Esophagus muscularis mucosa (tissue), 4 donors: ENCODE data around the gene TWNK. TPM values are rescaled to one million over a fixed set of nuclear protein-coding genes. Genes with fewer than 3 reads are reported as not detected.

ENCODE experiments used
- DNase-seq: peaks from one replicate; pipeline ENCODE4 v3.0.0-alpha.2; 2017; ENCODE audit errors: extremely low spot score
- H3K27ac ChIP-seq, 4 donors: fragments of 200-600 bp; sonication (generic); replicated peaks in 1 of 4; 1 replicate in 3 of 4; 2 replicates in 1 of 4; pipeline ENCODE4 v1.5.1; 2016 to 2019; ENCODE audit warnings: mild to moderate bottlenecking in 1 of 4
- H3K27me3 ChIP-seq, 4 donors: fragments of 200-600 bp; sonication (generic); one replicate each; pipeline versions ENCODE4 v1.5.1 to v1.6.0; 2016 to 2019
- H3K36me3 ChIP-seq, 4 donors: fragments of 200-600 bp; sonication (generic); one replicate each; pipeline ENCODE4 v1.5.1; 2016 to 2019
- H3K4me1 ChIP-seq, 4 donors: fragments of 200-600 bp; sonication (generic); one replicate each; pipeline ENCODE4 v1.5.1; 2016 to 2019
- H3K4me3 ChIP-seq, 4 donors: fragments of 200-600 bp; sonication (generic); 1 replicate in 2 of 4; 2 replicates in 2 of 4; pipeline ENCODE4 v1.5.1; 2016 to 2019; ENCODE audit warnings: mild to moderate bottlenecking in 4 of 4, moderate library complexity in 1 of 4
- H3K9me3 ChIP-seq, 4 donors: fragments of 200-600 bp; sonication (generic); 1 replicate in 3 of 4; 2 replicates in 1 of 4; pipeline ENCODE4 v1.5.1; 2016 to 2019
- EP300 ChIP-seq: sonication (generic); formaldehyde crosslinking; IDR thresholded peaks from one replicate; pipeline ENCODE4 v1.6.1; 2017; ENCODE audit warnings: antibody characterized with exemption
- POLR2A ChIP-seq: fragments of 450-650 bp; IDR thresholded peaks from one replicate; pipeline ENCODE4 v1.6.1; 2017; ENCODE audit warnings: antibody characterized with exemption, moderate library complexity, mild to moderate bottlenecking, low read depth
- POLR2AphosphoS5 ChIP-seq, 2 donors: sonication (generic); formaldehyde crosslinking; IDR thresholded peaks; one replicate each; pipeline ENCODE4 v1.6.1; 2017; ENCODE audit warnings: antibody characterized with exemption in 2 of 2
- WGBS: methylation state at CpG from one replicate; pipeline ENCODE4 v1.1.5; 2018; 5-methylcytosine and 5-hydroxymethylcytosine counted together
- intact Hi-C: fragments of 100-400 bp; cut with DNase I; formaldehyde crosslinking; loops from one replicate; pipeline ENCODE4 v1.15.1; 2023
- total RNA-seq, 4 donors: library from RNA; depleted of rRNA; stranded (reverse); fragments of >200 nt; gene quantifications; one replicate each; pipeline versions ENCODE4 v1.1.0 to v1.2.1, GENCODE V29; 2016
- TF ChIP-seq, protein P1 (sequence below), 3 experiments: fragments of 200-600 bp in 2 of 3; fragments of 450-650 bp in 1 of 3; sonication (generic) in 2 of 3; IDR thresholded peaks; one replicate each; pipeline ENCODE4 v1.5.1; 2017 to 2019; ENCODE audit warnings: antibody characterized with exemption in 3 of 3, mild to moderate bottlenecking in 2 of 3, moderate library complexity in 1 of 3

The TWNK gene
- total RNA-seq, 4 donors from 2014 or later, result 3.7 to 11.1 (median 9.0) TPM

- peaks cover 50 to 77% (median 64%) of the 10 kb centered on the region in 4 donors for H3K4me1 ChIP-seq
- 85% methylated on average over 24 of the region's 33 CpGs for WGBS
- no peaks in the 10 kb centered on the region for H3K9me3 ChIP-seq
- no peaks in the 10 kb centered on the region for H3K27me3 ChIP-seq
- H3K36me3 ChIP-seq, result peaks cover 16 to 54% (median 50%) of the 10 kb centered on the region in 4 donors
- peak in 1 of 2 donors; percentile 17 for TF ChIP-seq POLR2AphosphoS5 (IDR thresholded peaks at IDR 0.05)
- TF ChIP-seq POLR2A, result no peak
- DNase-seq, result no peak
- intact Hi-C loops, result no loop called here
- H3K27ac ChIP-seq, result peak overlapping the region; percentile 55 to 100 (median 64)
- H3K4me3 ChIP-seq, result no peak overlapping the region
Measured at GRCh38 chr10:101006593-101007098, 19.3 kb downstream of the TWNK start.

DNA sequence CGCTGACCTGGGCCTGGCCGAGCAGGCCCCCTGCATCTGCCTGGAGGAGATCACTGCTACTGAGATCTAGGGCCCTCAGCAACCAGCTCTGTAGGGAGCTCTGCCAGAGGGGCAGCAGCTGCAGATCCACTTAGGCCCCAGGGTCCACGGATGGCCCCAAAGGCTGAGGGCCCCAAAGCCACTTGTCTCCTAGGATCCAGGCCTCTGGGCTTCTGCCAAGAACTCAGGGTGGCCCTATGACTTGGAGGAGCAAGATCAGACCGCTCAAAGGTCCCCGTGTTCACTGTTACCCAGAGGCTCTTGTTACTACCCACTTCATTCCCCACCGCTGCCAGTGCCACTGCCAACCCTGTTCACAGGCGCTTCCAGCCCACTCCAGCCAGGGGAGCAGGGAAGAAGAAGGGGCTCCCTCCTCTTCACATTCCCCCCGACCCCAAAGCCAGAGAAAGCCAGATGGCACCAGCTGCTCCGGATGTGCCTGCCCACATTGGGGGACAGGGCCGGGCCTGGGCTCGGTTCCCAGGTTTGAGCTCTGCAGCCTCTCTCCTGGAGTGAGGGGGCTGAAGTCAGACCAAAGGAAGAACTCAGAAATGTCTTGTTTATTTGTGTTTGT lies 19.9 kb downstream of the TWNK start:
- intact Hi-C loops, result no loop called here

GRCh38 chr10:101007915-101008822 lies 20.8 kb downstream of the TWNK start:
- 65% methylated on average over 11 of the region's 13 CpGs for WGBS
- H3K27me3 ChIP-seq, result no peaks in the 10 kb centered on the region
- H3K9me3 ChIP-seq, result no peaks in the 10 kb centered on the region
- H3K4me1 ChIP-seq, result peaks cover 48 to 77% (median 64%) of the 10 kb centered on the region in 4 donors
- peak overlapping the region; percentile 22 to 100 (median 60) for H3K27ac ChIP-seq
- intact Hi-C loops, result no loop called here
- H3K4me3 ChIP-seq, result no peak overlapping the region
- DNase-seq, result no peak
- peaks cover 16 to 44% (median 42%) of the 10 kb centered on the region in 4 donors for H3K36me3 ChIP-seq
- no peak for TF ChIP-seq EP300
- no peak for TF ChIP-seq POLR2A
- TF ChIP-seq, protein P1, sequence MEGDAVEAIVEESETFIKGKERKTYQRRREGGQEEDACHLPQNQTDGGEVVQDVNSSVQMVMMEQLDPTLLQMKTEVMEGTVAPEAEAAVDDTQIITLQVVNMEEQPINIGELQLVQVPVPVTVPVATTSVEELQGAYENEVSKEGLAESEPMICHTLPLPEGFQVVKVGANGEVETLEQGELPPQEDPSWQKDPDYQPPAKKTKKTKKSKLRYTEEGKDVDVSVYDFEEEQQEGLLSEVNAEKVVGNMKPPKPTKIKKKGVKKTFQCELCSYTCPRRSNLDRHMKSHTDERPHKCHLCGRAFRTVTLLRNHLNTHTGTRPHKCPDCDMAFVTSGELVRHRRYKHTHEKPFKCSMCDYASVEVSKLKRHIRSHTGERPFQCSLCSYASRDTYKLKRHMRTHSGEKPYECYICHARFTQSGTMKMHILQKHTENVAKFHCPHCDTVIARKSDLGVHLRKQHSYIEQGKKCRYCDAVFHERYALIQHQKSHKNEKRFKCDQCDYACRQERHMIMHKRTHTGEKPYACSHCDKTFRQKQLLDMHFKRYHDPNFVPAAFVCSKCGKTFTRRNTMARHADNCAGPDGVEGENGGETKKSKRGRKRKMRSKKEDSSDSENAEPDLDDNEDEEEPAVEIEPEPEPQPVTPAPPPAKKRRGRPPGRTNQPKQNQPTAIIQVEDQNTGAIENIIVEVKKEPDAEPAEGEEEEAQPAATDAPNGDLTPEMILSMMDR (IDR thresholded peaks at IDR 0.05), result no peak
- TF ChIP-seq POLR2AphosphoS5 (IDR thresholded peaks at IDR 0.05), result no peak

More for the DNA sequence above, 19.9 kb downstream of the TWNK start:
- H3K27me3 ChIP-seq, result no peaks in the 10 kb centered on the region
- peaks cover 49 to 77% (median 64%) of the 10 kb centered on the region in 4 donors for H3K4me1 ChIP-seq
- DNase-seq, result no peak
- H3K9me3 ChIP-seq, result no peaks in the 10 kb centered on the region
- H3K36me3 ChIP-seq, result peaks cover 16 to 54% (median 50%) of the 10 kb centered on the region in 4 donors
- TF ChIP-seq EP300 (no peak), POLR2AphosphoS5 (IDR thresholded peaks at IDR 0.05) (no peak), POLR2A (no peak)
- TF ChIP-seq, protein P1 (IDR thresholded peaks at IDR 0.05), result no peak
- WGBS, result 36% methylated on average over 7 of the region's 11 CpGs
- H3K27ac ChIP-seq, result peak overlapping the region; percentile 55 to 100 (median 64)
- H3K4me3 ChIP-seq, result no peak overlapping the region

DNA sequence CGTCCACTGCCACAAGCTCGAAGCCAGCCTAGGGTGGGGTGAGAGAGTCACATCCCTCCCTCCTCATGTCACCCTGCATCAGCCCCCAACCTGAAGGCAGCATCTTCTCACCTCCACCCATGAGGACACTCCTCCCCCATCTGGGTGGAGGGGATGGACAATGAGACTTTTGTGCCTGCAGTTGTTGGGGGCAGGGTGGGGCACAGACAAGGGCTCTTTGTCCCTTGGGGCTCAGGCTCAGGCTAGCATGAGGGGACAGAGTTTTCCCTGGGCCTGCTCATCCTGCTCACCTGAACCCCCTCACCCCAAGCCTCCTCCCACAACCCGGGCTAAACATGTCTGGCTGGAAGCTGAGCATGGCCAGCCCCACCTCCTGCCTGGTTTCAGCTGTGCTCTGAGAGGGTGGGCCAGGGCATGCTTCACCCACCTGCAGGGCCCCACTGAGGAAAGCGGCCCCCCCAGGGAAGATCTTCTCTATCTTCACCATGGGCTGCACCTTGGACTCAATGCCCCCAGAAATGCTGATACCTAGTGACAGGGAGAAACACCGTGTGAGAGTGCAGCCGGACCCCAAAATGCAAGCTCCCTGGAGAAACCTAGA lies 21.6 kb downstream of the TWNK start:
- Histone ChIP-seq H3K4me1 (peaks cover 50 to 77% (median 64%) of the 10 kb centered on the region in 4 donors), H3K27ac (peak overlapping the region in 3 of 4 donors; percentile 22 to 100 (median 66))

More for the DNA sequence above, 21.6 kb downstream of the TWNK start:
- 83% methylated on average over 6 of the region's 6 CpGs for WGBS
- DNase-seq, result no peak
- intact Hi-C loops, result no loop called here
- Histone ChIP-seq H3K9me3 (no peaks in the 10 kb centered on the region), H3K36me3 (peaks cover 10 to 37% (median 35%) of the 10 kb centered on the region in 4 donors), H3K27me3 (no peaks in the 10 kb centered on the region), H3K4me3 (no peak overlapping the region)
- TF ChIP-seq POLR2A (no peak), POLR2AphosphoS5 (IDR thresholded peaks at IDR 0.05) (no peak), EP300 (no peak)
- TF ChIP-seq, protein P1 (IDR thresholded peaks at IDR 0.05), result no peak
